ENCODE data around the gene C11orf21.

Gene C11orf21

GRCh38 chr11:2271327-2272227, 30.1 kb downstream of the C11orf21 start:
- no peak for DNase-seq (ENCODE audit: low read depth in 3 of 3)

DNA sequence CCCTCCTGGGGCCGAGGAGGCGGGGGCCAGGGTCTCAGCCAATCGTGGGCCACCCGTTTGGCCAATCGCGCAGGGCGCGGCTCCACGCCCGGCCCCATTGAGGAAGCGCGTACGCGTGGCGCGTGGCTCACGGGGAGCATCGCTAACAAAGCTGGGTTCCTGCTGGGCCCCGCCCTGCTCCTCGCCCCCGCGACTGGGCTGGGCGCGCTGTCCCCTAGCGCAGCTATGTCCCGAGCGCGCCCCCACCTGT, 30.7 kb downstream of the C11orf21 start:
- peak in 2 of 3 experiments; percentile 37 to 53 for DNase-seq (ENCODE audit: low read depth in 3 of 3)

GRCh38 chr11:2270322-2271076, 31.2 kb downstream of the C11orf21 start, which contains the start of gene ASCL2:
Gene ASCL2, minus strand, starts transcription at chr11:2270588. Its CDS starts 256 bp downstream, at chr11:2270332.
- no peak for DNase-seq (ENCODE audit: low read depth in 3 of 3)

- no peak for DNase-seq (ENCODE audit: low read depth in 3 of 3)
Observed at GRCh38 chr11:2269601-2270321, 32.0 kb downstream of the C11orf21 start.

- peak; percentile 75 to 79 (median 78) for DNase-seq (ENCODE audit: low read depth in 3 of 3)
Observed at GRCh38 chr11:2268729-2269600, 32.8 kb downstream of the C11orf21 start.

- no peak for DNase-seq (ENCODE audit: low read depth in 3 of 3)
Observed at GRCh38 chr11:2267851-2268728, 33.6 kb downstream of the C11orf21 start.

- no peak for DNase-seq (ENCODE audit: low read depth in 3 of 3)
Observed at GRCh38 chr11:2267306-2267850, 34.3 kb downstream of the C11orf21 start.

DNA sequence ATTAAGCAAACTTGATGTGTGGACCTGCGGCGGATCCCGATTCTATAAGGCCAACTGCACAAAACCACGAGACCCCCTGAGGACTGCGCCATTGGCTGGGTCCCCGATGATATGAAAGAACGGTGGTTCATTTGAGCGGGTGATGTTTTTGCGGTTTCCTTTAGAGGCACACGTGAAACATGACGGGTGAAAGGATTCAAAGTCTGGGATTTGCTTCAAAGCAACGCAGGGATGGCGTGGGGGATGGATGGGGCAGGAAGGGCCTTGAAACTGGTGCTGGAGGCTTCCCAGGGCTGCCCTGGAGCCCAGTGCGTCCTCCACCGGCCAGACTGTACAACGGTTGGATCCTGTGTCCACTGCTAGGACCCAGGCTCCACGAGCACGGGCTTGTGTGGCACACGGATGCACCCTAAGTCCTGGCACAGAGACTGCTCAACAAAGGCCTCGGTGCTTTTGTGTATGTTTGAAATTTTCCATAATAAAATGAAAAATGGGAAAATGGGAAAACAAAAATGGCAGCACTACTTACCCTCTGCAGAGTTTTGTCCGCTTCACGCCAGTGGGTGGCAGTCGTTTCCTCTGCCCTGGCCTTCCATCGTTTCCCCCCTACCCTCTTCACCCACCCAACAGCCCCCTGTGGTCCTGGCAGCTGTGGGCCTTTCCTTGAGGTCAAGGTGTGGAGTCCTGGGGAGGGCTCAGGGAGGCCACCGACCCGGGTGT, 35.0 kb downstream of the C11orf21 start:
- no peak for DNase-seq (ENCODE audit: low read depth in 3 of 3)

DNA sequence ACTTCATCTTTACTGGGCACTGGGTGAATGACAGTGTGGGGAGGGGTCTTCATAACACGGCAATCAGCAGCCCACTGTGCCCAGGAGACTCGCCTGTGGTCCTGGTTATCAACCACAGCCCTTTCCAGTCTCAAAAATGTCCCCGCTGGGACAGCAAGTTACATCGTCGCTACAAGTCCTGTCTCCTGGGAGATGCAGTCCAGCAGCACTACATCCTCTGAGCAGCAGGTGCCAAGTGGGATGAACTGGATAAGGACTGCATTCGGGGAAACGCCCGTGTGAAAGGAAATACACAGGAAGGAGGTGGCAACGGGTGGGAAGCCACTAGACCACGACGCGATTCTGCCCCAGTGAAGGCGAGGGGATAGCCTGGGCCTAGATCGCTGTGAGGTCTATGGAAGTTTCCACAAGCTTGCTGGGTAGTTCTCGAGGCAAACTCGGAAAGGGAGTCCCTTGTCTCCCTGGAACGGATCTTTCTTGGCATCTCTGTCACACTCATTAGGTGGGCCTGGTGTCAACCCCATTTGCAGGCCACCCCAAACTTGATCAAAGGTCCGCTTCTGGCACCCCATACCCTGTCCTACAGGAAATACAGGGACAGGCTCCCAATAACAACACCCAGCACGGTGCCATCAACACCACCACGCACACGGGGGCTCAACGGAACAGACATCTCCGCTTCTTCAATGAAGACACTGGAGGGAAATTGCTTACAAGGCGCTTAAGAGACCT, 35.7 kb downstream of the C11orf21 start:
- DNase-seq (ENCODE audit: low read depth in 3 of 3): no peak

DNA sequence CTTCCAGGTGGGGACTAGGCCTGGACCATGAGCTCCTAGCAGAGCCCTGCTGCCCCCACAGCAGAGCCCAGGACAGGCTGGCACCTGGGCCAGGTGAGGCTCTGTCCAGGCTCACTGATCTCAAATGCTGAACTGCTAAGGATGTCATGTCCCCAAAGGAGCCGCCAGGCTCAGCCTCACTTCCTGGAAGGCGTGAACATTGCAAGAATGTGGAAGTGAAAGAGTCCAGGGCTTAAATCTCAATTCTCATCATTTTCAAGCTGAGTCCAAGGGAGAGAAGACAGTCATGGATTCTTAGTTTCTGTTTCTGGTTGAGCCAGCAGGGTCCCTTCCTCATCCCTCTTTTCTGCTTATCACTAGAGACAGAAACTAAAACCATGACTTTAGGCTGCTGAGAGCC, 36.3 kb downstream of the C11orf21 start:
- DNase-seq (ENCODE audit: low read depth in 3 of 3): no peak

- DNase-seq (ENCODE audit: low read depth in 3 of 3): no peak
Observed at GRCh38 chr11:2264366-2265053, 37.2 kb downstream of the C11orf21 start.

GRCh38 chr11:2263724-2264360, 37.9 kb downstream of the C11orf21 start:
- no peak for DNase-seq (ENCODE audit: low read depth in 3 of 3)

DNA sequence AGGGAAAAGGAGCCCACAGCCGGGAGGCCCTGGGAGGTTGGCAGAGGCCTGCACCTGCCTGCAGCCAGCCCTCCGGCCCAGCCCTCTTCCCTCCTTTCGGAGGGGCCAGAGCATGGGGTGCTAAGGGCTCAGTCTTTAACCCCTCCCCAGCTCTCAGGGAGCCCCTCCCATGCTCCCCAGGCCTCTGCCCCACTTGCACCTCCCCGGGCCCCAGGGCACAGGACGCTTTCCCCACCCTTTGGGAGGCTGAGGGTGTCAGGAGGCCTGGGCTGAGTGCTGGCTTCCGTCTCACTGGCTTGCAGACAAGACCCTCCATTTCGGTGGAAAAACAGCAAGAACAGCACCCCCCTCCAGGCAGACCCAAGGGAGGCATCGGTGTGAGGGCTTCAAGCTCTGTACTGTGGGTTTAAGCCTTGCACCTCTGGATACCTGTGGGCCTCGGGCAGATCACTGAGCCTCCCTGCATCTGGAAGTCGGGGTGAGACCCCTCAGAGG, 38.6 kb downstream of the C11orf21 start:
- no peak for DNase-seq (ENCODE audit: low read depth in 3 of 3)

DNA sequence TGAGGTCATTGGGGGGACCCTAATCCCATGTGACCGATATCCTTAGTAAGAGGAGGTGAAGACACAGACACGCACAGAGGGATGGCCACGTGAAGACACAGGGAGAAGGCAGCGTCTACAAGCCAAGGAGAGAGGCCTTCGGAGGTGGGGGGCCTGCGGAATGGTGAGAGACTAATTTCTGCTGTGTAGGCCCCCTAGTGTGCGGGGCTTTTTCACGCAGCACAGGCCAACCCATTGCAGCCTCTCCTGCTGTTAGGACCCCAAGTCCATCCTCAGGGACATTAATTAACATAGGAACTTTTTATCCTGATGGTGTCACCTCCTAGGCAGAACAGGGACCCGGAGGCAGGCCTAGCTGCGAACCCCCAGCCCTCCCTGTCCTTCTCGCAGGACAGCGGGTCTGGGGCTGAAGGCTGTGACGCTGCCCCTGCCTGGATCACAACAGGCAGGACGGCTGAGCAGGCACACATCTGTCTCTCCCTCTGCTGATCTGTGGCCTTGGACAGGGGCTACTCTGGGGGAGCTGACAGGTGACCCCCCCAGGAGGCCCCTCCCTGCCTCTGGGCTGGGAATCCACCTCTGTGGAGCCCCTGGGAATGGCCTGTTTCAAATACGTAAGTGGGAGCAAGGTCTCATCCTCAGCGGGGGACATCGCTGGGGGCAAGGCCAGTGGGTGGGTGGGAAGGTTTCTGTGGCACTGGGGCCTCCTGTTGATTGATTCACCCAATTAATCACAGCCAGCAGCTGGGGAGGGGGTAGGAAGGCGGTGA, 39.2 kb downstream of the C11orf21 start:
- DNase-seq (ENCODE audit: low read depth in 3 of 3): no peak

DNA sequence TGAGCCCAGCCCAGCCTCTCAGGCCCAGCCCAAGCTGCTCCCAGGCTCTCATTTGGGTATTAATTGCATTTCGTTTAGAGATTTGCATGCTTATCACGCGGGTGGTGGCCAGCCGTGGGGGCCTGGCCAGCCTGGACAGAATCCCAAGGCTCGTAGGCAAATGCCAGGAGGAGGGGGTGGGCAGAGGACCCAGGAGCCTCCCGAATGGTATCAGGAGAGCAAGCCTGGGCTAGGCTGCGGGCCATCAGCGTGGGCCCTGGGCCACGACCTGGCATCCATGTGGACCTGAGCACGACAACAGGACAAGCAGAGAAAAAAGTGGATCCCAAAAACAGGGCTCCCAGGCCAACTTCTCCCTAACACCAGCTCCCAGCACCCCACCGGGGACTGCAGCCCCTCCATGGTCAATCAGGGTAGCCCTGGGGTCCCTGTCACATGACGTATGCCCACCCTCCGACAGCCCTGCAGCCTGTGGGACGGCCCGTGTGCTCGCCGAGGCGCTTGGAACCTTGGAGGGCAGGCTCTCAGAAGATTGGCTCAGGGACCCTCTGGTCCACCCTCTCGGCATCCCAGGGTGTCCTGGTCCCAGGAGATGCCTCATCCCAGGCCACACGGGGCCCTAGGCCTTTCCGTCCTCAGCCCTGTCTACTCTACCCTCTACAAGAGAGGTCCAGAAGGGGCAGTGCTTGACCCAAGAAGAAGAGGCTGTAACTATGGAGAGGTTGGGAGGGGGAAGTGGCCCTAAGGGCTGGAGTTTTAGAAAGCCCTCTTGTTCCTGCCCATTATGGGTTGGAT, 40.1 kb downstream of the C11orf21 start:
- no peak for DNase-seq (ENCODE audit: low read depth in 3 of 3)
